Measurements from ENCODE around the gene GTPBP6. TPM values are rescaled to one million over a fixed set of nuclear protein-coding genes. Genes with fewer than 3 reads are reported as not detected.

GTPBP6 gene
- polyA plus RNA-seq, 1 experiment, result 15.5 TPM

DNA sequence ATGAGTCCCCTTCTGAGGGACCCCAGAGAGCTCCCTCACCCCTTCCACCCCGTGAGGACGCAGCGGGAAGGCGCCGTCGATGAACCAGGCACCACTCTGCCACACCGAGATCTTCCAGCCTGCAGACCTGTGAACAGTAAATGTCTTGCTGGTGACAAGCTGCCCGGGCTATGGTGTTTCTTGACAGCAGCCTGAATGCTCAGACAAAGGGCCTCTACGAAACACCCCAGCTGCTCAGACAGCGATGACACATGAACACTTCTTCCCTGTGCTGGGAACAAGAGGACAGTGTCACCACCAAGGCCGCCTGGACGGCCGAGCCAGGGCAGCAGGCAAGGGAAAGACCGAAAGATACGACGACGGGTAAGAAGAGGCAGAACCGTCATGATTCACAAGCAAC is 30.6 kb upstream of the GTPBP6 start:
- H3K9me3 ChIP-seq (ENCODE audit: control insufficient read depth, insufficient read depth, low read length), result peaks cover 44% of the 10 kb centered on the region
- H3K27ac ChIP-seq (ENCODE audit: low read depth, low read length), result no peak overlapping the region
- ChIA-PET POLR2A (no interaction called here), CTCF (no interaction called here)
- H3K27me3 ChIP-seq (ENCODE audit: control insufficient read depth, insufficient read depth, low read length), result no peaks in the 10 kb centered on the region
- no peak overlapping the region for H3K4me3 ChIP-seq (ENCODE audit: low read depth, low read length)
- no peak for TF ChIP-seq CTCF (IDR thresholded peaks at IDR 0.05; ENCODE audit: low read depth, low read length)
- no peak for DNase-seq (ENCODE audit: low read depth, low spot score)

DNA sequence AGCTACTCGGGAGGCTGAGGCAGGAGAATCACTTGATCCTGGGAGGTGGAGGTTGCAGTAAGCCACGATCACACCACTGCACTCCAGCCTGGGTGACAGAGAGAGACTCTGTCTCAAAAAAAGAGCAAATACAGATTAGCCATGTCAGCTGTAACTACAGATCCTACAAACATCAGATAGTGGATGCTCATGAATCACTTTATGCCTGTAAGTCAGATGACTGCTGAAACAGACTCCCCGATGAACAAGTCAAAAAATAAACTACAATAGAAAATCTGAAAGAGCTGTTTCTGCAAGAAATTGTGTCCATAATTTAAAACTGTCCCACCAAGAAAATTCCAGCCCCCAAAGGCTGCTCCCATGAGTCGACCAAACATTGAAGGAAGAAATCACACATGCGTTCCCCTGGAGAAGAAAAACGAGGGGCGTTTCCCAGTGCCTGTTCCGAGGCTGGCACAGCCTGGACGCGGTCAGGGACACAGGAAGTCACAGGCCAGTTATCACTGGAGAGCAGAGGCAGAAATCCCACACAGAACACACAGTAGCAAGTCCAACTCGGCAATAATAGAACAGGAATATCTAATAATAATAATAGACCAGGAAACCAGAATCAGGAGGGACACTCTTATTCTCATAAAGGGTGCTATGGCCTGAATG is 30.0 kb upstream of the GTPBP6 start:
- H3K9me3 ChIP-seq (ENCODE audit: control insufficient read depth, insufficient read depth, low read length), result peaks cover 49% of the 10 kb centered on the region
- ChIA-PET POLR2A (no interaction called here), CTCF (no interaction called here)
- no peak for DNase-seq (ENCODE audit: low read depth, low spot score)
- no peak overlapping the region for H3K4me3 ChIP-seq (ENCODE audit: low read depth, low read length)
- no peak overlapping the region for H3K27ac ChIP-seq (ENCODE audit: low read depth, low read length)
- no peak for TF ChIP-seq CTCF (IDR thresholded peaks at IDR 0.05; ENCODE audit: low read depth, low read length)
- no peaks in the 10 kb centered on the region for H3K27me3 ChIP-seq (ENCODE audit: control insufficient read depth, insufficient read depth, low read length)

DNA sequence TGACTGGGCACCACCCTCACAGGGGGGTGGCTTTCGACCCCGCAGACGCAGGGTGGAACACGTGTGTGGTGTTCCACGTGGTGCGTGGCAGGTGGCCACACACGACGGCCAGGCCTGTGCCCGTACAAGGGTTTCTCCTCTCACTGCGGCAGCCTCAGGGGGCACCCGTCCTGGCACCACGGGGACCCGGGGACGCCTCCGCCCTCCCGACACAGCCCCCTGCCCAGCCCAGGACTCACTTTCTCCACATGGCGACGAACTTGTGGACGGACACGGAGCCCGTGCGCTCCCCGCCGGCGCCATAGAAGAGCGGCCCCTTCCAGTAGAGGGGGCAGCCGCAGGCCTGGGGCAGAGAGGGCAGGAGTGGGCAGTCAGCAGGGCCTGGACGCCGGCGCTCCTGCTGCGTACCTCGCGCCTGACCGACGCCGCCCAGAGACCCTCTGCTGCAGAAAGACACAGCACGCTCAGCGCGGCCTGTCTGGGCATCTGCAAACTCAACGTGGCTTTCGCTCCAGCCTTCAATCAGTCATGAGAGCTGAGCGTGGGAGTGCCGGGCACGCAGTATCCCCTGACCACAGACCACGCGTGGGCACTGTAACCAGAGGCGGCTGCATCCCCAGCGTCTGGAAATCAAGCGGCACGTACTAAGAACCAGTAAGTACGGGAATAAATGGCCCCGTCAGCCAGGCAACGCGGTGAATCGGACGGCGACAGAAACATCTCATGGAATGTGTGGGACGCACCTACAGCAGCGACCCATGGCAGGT is 28.9 kb upstream of the GTPBP6 start:
- CTCF ChIA-PET, result no interaction called here
- peaks cover 49% of the 10 kb centered on the region for H3K9me3 ChIP-seq (ENCODE audit: control insufficient read depth, insufficient read depth, low read length)
- H3K27me3 ChIP-seq (ENCODE audit: control insufficient read depth, insufficient read depth, low read length), result no peaks in the 10 kb centered on the region

GRCh38 chrX:346034-346813 is 27.6 kb upstream of the GTPBP6 start:
- CTCF ChIA-PET, result no interaction called here

More for the DNA sequence above, 28.9 kb upstream of the GTPBP6 start:
- no peak overlapping the region for H3K27ac ChIP-seq (ENCODE audit: low read depth, low read length)
- H3K4me3 ChIP-seq (ENCODE audit: low read depth, low read length), result no peak overlapping the region
- POLR2A ChIA-PET, result no interaction called here
- no peak for DNase-seq (ENCODE audit: low read depth, low spot score)
- no peak for TF ChIP-seq CTCF (IDR thresholded peaks at IDR 0.05; ENCODE audit: low read depth, low read length)

More at GRCh38 chrX:346034-346813, 27.6 kb upstream of the GTPBP6 start:
- Histone ChIP-seq H3K9me3 (ENCODE audit: control insufficient read depth, insufficient read depth, low read length) (peaks cover 59% of the 10 kb centered on the region), H3K27me3 (ENCODE audit: control insufficient read depth, insufficient read depth, low read length) (no peaks in the 10 kb centered on the region), H3K27ac (ENCODE audit: low read depth, low read length) (no peak overlapping the region), H3K4me3 (ENCODE audit: low read depth, low read length) (no peak overlapping the region)
- DNase-seq (ENCODE audit: low read depth, low spot score), result no peak
- POLR2A ChIA-PET, result no interaction called here
- TF ChIP-seq CTCF (IDR thresholded peaks at IDR 0.05; ENCODE audit: low read depth, low read length), result no peak
